ENCODE results near the gene MAPKAP1. TPM values are rescaled to one million over a fixed set of nuclear protein-coding genes. Genes with fewer than 3 reads are reported as not detected.
A peak's percentile ranks its signal among the peaks of the same experiment; 100 is the strongest.

Gene MAPKAP1
- total RNA-seq, 6 donors from 2014 or later, result 60.8 to 84.0 (median 71.5) TPM

DNA sequence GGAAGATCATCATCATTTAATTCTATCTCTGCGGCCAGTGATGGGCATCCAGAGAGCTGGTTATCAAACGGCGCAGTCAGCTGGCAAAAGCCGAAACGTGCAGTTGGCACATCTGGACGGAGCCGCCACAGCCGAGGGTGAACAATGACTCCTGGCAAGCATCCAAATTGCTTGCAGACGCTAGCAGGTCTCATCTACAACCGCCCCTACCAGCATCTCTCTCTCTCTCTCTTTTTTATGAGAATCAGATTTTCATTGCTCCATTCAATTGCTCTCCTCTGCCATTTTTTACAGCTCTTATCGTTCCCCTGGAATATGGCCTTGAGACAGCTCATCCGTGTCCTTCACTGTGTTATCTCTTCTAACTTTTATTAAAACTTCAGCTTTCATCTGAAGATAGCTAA is 165.2 kb downstream of the MAPKAP1 start:
- ATAC-seq (ENCODE audit: low FRiP score in 2 of 2), result no peak

DNA sequence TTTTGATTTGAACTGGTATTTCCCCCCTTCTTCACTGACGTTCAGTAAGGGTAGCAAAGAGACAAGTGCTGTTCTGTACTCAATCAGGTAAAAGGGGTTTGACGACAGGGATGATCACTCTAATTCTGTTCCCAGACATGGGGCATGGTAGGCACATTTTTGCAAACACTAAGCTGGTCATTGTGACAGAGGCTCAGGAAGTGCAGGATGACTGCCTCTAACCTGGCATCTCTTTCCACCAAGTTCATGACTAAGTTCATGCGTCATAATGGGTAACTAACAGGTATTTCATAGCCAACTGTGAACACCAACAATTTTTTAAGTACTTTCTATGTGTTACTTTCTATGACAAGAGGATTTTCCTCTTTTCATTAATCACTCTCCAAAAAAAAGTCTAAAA is 166.5 kb downstream of the MAPKAP1 start:
- ATAC-seq (ENCODE audit: low FRiP score in 2 of 2) (no peak), DNase-seq (no peak)
- Histone ChIP-seq H3K9me3 (no peaks in the 10 kb centered on the region), H3K4me3 (no peak overlapping the region), H3K27me3 (no peaks in the 10 kb centered on the region), H3K27ac (no peak overlapping the region), H3K4me1 (peaks cover 12 to 37% (median 24%) of the 10 kb centered on the region in 4 donors), H3K36me3 (peaks cover 0 to 3% (median 0%) of the 10 kb centered on the region in 4 donors)
- 71 to 73% methylated on average over 3 of the region's 3 CpGs for WGBS, 2 donors
- TF ChIP-seq POLR2AphosphoS5 (IDR thresholded peaks at IDR 0.05) (no peak), EP300 (IDR thresholded peaks at IDR 0.05) (no peak), POLR2A (IDR thresholded peaks at IDR 0.05) (no peak)
- TF ChIP-seq, protein P1, sequence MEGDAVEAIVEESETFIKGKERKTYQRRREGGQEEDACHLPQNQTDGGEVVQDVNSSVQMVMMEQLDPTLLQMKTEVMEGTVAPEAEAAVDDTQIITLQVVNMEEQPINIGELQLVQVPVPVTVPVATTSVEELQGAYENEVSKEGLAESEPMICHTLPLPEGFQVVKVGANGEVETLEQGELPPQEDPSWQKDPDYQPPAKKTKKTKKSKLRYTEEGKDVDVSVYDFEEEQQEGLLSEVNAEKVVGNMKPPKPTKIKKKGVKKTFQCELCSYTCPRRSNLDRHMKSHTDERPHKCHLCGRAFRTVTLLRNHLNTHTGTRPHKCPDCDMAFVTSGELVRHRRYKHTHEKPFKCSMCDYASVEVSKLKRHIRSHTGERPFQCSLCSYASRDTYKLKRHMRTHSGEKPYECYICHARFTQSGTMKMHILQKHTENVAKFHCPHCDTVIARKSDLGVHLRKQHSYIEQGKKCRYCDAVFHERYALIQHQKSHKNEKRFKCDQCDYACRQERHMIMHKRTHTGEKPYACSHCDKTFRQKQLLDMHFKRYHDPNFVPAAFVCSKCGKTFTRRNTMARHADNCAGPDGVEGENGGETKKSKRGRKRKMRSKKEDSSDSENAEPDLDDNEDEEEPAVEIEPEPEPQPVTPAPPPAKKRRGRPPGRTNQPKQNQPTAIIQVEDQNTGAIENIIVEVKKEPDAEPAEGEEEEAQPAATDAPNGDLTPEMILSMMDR (IDR thresholded peaks at IDR 0.05), result no peak

More for the DNA sequence above, 165.2 kb downstream of the MAPKAP1 start:
- no peak for DNase-seq
- Histone ChIP-seq H3K9me3 (no peaks in the 10 kb centered on the region), H3K27ac (no peak overlapping the region), H3K36me3 (peaks cover 0 to 3% (median 0%) of the 10 kb centered on the region in 4 donors), H3K4me3 (no peak overlapping the region), H3K27me3 (no peaks in the 10 kb centered on the region), H3K4me1 (peaks cover 12 to 41% (median 23%) of the 10 kb centered on the region in 4 donors)
- no peak for TF ChIP-seq POLR2AphosphoS5 (IDR thresholded peaks at IDR 0.05)
- TF ChIP-seq POLR2A (IDR thresholded peaks at IDR 0.05), result no peak
- TF ChIP-seq, protein P1 (IDR thresholded peaks at IDR 0.05), result no peak
- no peak for TF ChIP-seq EP300 (IDR thresholded peaks at IDR 0.05)
- 69 to 73% methylated on average over 12 of the region's 12 CpGs for WGBS, 2 donors

DNA sequence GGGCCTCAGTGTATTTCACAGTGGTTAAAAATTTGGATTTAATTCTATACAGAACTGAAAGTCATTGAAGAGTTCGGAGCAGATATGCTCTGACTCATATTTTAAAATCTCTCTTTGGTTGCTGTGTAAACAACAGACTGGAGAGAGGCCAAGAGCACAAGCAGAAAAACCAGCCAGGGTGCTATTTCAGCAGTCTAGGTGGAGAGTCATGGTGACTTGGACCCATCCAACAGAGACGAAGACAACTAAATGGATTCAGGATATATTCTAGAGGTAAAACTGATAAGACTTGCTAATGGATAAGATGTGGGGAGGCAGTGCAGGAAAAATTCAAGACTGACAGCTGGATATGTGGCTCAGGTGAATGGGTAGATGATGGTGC is 168.9 kb downstream of the MAPKAP1 start:
- WGBS, 2 donors, result 41 to 50% methylated on average over 2 of the region's 2 CpGs
- H3K9me3 ChIP-seq, result no peaks in the 10 kb centered on the region
- TF ChIP-seq POLR2A (IDR thresholded peaks at IDR 0.05) (no peak), EP300 (IDR thresholded peaks at IDR 0.05) (peak in 1 of 4 donors; percentile 54)
- no peaks in the 10 kb centered on the region for H3K27me3 ChIP-seq
- peak; percentile 77 to 86 for ATAC-seq (ENCODE audit: low FRiP score in 2 of 2)
- H3K36me3 ChIP-seq, result peaks cover 0 to 3% (median 0%) of the 10 kb centered on the region in 4 donors
- peak in 1 of 2 donors; percentile 39 for DNase-seq
- H3K27ac ChIP-seq, result peak overlapping the region in 2 of 4 donors; percentile 44 to 48
- H3K4me3 ChIP-seq, result no peak overlapping the region
- peaks cover 4 to 28% (median 18%) of the 10 kb centered on the region in 4 donors for H3K4me1 ChIP-seq

DNA sequence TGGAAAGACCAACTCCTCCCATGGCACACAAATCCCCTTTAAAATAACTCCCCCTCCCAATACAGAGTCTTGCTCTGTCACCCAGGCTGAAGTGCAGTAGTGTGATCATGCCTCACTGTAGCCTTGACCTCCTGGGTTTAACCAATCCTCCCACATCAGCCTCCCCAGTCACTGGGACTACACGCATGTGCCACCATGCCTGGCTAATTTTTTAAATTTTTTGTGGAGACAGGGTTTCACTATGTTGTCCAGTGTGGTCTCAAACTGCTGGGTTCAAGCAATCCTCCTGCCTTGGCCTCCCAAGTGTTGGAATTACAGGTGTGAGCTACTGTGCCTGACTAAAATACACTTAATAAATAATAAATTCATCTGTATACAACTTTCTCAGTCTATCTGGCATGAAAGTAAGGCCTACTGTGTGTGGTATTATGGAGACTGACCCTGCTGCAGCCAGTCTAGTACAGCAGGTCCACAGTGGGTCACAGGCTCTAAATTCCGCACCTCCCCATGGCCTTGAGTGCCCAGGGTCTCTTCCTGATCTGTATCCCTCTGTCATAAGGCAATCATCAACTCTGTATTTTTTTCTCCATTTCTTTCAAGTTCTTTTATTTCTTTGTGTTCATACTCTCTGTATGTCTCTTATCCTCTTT is 169.4 kb downstream of the MAPKAP1 start:
- peak overlapping the region in 1 of 4 donors; percentile 48 for H3K27ac ChIP-seq
- WGBS, 2 donors, result 92 to 97% methylated on average over 2 of the region's 2 CpGs
- ATAC-seq (ENCODE audit: low FRiP score in 2 of 2), result peak; percentile 31 to 64

DNA sequence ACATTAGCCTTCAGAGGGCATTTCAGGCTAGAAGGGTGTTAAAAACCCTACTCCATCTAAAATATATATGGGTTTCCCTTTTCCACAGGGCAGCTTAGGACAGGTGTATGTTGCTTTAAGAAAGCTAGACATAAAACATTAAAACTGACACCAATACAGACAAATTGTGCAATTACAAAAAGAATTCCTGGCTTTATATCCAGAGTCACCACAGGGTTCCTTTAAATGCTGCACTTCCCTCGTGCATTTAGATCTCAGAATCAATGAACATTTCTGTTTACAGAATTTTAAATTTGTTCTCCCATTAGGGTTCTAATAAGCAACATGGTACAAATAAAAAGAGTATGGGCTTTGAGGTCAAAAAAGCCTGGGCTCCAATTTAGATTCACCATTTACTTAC is 170.2 kb downstream of the MAPKAP1 start:
- WGBS, 2 donors, result 48 to 65% methylated on average over 1 of the region's 1 CpG
- Histone ChIP-seq H3K4me1 (peaks cover 4 to 28% (median 16%) of the 10 kb centered on the region in 4 donors), H3K4me3 (no peak overlapping the region), H3K27ac (no peak overlapping the region), H3K36me3 (no peaks in the 10 kb centered on the region), H3K9me3 (no peaks in the 10 kb centered on the region), H3K27me3 (no peaks in the 10 kb centered on the region)
- no peak for TF ChIP-seq POLR2A (IDR thresholded peaks at IDR 0.05)
- no peak for TF ChIP-seq POLR2AphosphoS5 (IDR thresholded peaks at IDR 0.05)
- no peak for TF ChIP-seq EP300 (IDR thresholded peaks at IDR 0.05)
- TF ChIP-seq, protein P1 (IDR thresholded peaks at IDR 0.05), result no peak
- no peak for DNase-seq
- no peak for ATAC-seq (ENCODE audit: low FRiP score in 2 of 2)

More for the DNA sequence above, 169.4 kb downstream of the MAPKAP1 start:
- Histone ChIP-seq H3K4me3 (no peak overlapping the region), H3K27me3 (no peaks in the 10 kb centered on the region), H3K9me3 (no peaks in the 10 kb centered on the region), H3K4me1 (peaks cover 4 to 28% (median 18%) of the 10 kb centered on the region in 4 donors), H3K36me3 (no peaks in the 10 kb centered on the region)
- no peak for TF ChIP-seq POLR2AphosphoS5 (IDR thresholded peaks at IDR 0.05)
- DNase-seq, result no peak
